Gastroesophageal sphincter (tissue), 3 donors: Measurements from ENCODE around the gene KIF1A.
"Not testable (repeated sequence)": the region's sequence is repeated elsewhere in the genome, so short reads cannot be mapped to it uniquely, and the experiment has no call there.

Experiments used
- CTCF ChIP-seq, 4 experiments: fragments of 200-600 bp in 2 of 4; fragments of 450-650 bp in 2 of 4; sonication (generic) in 1 of 4; IDR thresholded peaks; one replicate each; pipeline ENCODE4 v1.5.1; 2017 to 2019; ENCODE audit warnings: antibody characterized with exemption in 4 of 4, mild to moderate bottlenecking in 2 of 4, moderate library complexity in 2 of 4
- EP300 ChIP-seq: sonication (generic); formaldehyde crosslinking; IDR thresholded peaks from one replicate; pipeline ENCODE4 v1.6.1; 2017; ENCODE audit warnings: antibody characterized with exemption, mild to moderate bottlenecking
- POLR2A ChIP-seq, 2 donors: fragments of 450-650 bp; IDR thresholded peaks; one replicate each; pipeline ENCODE4 v1.6.1; 2017; ENCODE audit warnings: antibody characterized with exemption in 2 of 2, mild to moderate bottlenecking in 2 of 2, moderate library complexity in 1 of 2

- not testable (repeated sequence) for TF ChIP-seq CTCF (IDR thresholded peaks at IDR 0.05); POLR2A (IDR thresholded peaks at IDR 0.05); EP300
Measured at GRCh38 chr2:240846309-240846708, 26.3 kb upstream of the KIF1A start.
